Stimulated activated CD8-positive, alpha-beta memory T cell treated with anti-CD3 and anti-CD28 coated beads, Interleukin-7, amount 100 ng/mL, for 24 hours (primary cell): ENCODE measurements around the gene SORCS1.

Experiments
- DNase-seq: peaks from one replicate; pipeline ENCODE4 v3.0.0-alpha.2; 2020; ENCODE audit warnings: low read depth

Gene SORCS1

GRCh38 chr10:106540645-106541044 is 623.9 kb downstream of the SORCS1 start:
- no peak for DNase-seq

GRCh38 chr10:106537866-106538265 is 626.6 kb downstream of the SORCS1 start:
- no peak for DNase-seq

- no peak for DNase-seq
These were observed 629.1 kb downstream of the SORCS1 start for GRCh38 chr10:106535304-106535953.

GRCh38 chr10:106534441-106534840 is 630.1 kb downstream of the SORCS1 start:
- DNase-seq = no peak

- DNase-seq = no peak
These were observed 635.8 kb downstream of the SORCS1 start for GRCh38 chr10:106528702-106529101.

- no peak for DNase-seq
These were observed 638.7 kb downstream of the SORCS1 start for GRCh38 chr10:106525835-106526234.
